ENCODE results near the gene SINHCAF.

The SINHCAF gene

DNA sequence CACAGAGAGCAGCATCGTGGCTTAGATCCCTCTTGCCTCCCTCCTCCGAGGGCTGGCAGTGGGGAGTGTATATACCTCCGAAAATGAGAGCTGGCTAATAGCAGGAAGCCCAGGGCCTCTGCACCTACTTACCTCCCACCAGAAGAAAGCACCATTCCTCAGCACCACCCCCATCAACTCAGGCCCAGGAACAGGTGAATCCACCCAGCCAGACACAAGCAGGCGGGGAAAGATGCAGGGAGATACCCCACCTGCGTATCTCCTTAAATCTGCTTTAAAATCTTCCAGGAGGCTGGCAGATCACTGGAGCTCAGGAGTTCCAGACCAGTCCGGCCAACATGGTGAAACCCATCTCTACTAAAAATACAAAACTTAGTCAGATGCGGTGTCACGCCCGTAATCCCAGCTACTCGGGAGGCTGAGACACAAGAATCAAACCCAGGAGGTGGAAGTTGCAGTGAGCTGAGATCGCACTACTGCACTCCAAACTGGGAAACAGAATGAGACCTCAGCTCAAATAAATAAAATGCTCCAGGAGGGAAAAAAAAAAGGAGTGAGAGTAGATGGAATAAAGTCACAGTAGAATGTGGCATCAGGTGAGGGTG, 93.5 kb downstream of the SINHCAF start:
- DNase-seq (ENCODE audit: low spot score), result no peak

DNA sequence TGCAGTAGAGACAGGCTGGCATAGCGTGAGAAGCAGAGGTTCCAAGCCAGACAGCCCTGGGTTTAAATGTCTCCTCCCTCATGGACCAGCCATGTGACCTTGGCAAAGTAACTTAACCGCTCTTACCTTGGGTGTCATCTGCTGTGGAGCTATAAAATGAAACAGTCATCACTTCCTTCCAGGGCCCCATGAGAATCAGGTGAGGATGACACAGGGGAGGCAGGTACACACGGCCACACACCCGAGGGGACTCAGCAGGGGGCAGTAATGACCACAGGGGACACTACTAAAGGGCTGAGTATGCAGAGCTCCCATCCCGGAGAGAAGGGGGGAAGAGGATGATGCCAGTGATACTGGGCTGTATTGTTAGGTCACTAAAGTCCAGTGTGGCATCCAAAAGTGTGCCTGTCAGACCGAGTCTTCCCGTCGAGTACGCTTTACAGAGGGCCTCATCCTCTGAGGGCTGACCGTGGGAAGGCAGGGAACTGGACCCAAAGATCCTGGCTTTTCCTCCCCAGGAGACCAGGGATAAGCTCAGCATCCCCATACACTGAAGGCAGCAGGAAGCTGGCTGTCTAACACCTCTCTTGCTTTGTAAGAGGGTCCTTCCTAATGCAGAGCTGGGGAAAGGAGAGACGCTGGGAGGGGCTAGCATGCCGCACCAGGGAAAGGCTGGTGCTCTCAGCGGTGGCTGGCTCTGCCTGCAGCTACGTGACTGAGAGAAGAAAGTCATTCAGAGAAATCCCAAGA, 94.2 kb downstream of the SINHCAF start:
- DNase-seq (ENCODE audit: low spot score), result no peak
